ENCODE data around the gene SNRPA.
"Not testable (repeated sequence)": the region's sequence is repeated elsewhere in the genome, so short reads cannot be mapped to it uniquely, and the experiment has no call there.

SNRPA gene

GRCh38 chr19:40776364-40776763 lies 25.4 kb downstream of the SNRPA start:
- in situ Hi-C loops (cut with HindIII; ENCODE audit: low sequenced_read_pairs), result no loop called here

- in situ Hi-C loops (cut with HindIII; ENCODE audit: low sequenced_read_pairs), result no loop called here
Measured at GRCh38 chr19:40776932-40777644, 26.1 kb downstream of the SNRPA start.

GRCh38 chr19:40777645-40777936 lies 26.6 kb downstream of the SNRPA start:
- in situ Hi-C loops (cut with HindIII; ENCODE audit: low sequenced_read_pairs), result no loop called here

GRCh38 chr19:40777937-40778705 lies 27.1 kb downstream of the SNRPA start, which contains the start of gene RAB4B:
Gene RAB4B (plus strand): TSS chr19:40778247. CDS start chr19:40778376, 129 bp downstream.
- in situ Hi-C loops (cut with HindIII; ENCODE audit: low sequenced_read_pairs), result no loop called here

GRCh38 chr19:40778706-40779284 lies 27.8 kb downstream of the SNRPA start:
- in situ Hi-C loops (cut with HindIII; ENCODE audit: low sequenced_read_pairs), result no loop called here

GRCh38 chr19:40780582-40780981 lies 29.6 kb downstream of the SNRPA start:
- in situ Hi-C loops (cut with HindIII; ENCODE audit: low sequenced_read_pairs), result no loop called here

GRCh38 chr19:40781140-40781539 lies 30.1 kb downstream of the SNRPA start:
- in situ Hi-C loops (cut with HindIII; ENCODE audit: low sequenced_read_pairs), result no loop called here

- in situ Hi-C loops (cut with HindIII; ENCODE audit: low sequenced_read_pairs), result no loop called here
Measured at GRCh38 chr19:40783711-40784110, 32.7 kb downstream of the SNRPA start.

GRCh38 chr19:40784146-40784545 lies 33.1 kb downstream of the SNRPA start:
- in situ Hi-C loops (cut with HindIII; ENCODE audit: low sequenced_read_pairs), result not testable (repeated sequence)

GRCh38 chr19:40785526-40785925 lies 34.5 kb downstream of the SNRPA start:
- in situ Hi-C loops (cut with HindIII; ENCODE audit: low sequenced_read_pairs), result no loop called here

- in situ Hi-C loops (cut with HindIII; ENCODE audit: low sequenced_read_pairs), result no loop called here
Measured at GRCh38 chr19:40786060-40787037, 35.3 kb downstream of the SNRPA start.

GRCh38 chr19:40791349-40791748 lies 40.3 kb downstream of the SNRPA start:
- in situ Hi-C loops (cut with HindIII; ENCODE audit: low sequenced_read_pairs), result no loop called here

GRCh38 chr19:40791996-40792395 lies 41.0 kb downstream of the SNRPA start:
- in situ Hi-C loops (cut with HindIII; ENCODE audit: low sequenced_read_pairs), result no loop called here

GRCh38 chr19:40797166-40797962 lies 46.4 kb downstream of the SNRPA start:
- in situ Hi-C loops (cut with HindIII; ENCODE audit: low sequenced_read_pairs), result no loop called here

GRCh38 chr19:40797963-40798682 lies 47.1 kb downstream of the SNRPA start:
- in situ Hi-C loops (cut with HindIII; ENCODE audit: low sequenced_read_pairs), result no loop called here

- in situ Hi-C loops (cut with HindIII; ENCODE audit: low sequenced_read_pairs), result no loop called here
Measured at GRCh38 chr19:40798683-40799557, 47.9 kb downstream of the SNRPA start, which contains the start of gene EGLN2. Gene EGLN2 (plus strand): TSS chr19:40799191. CDS start chr19:40800573, 1,382 bp downstream.

GRCh38 chr19:40799558-40800338 lies 48.7 kb downstream of the SNRPA start:
- in situ Hi-C loops (cut with HindIII; ENCODE audit: low sequenced_read_pairs), result no loop called here

Data from DLD1 (cell line).